Measurements from ENCODE around the gene BTN3A1.

The BTN3A1 gene

DNA sequence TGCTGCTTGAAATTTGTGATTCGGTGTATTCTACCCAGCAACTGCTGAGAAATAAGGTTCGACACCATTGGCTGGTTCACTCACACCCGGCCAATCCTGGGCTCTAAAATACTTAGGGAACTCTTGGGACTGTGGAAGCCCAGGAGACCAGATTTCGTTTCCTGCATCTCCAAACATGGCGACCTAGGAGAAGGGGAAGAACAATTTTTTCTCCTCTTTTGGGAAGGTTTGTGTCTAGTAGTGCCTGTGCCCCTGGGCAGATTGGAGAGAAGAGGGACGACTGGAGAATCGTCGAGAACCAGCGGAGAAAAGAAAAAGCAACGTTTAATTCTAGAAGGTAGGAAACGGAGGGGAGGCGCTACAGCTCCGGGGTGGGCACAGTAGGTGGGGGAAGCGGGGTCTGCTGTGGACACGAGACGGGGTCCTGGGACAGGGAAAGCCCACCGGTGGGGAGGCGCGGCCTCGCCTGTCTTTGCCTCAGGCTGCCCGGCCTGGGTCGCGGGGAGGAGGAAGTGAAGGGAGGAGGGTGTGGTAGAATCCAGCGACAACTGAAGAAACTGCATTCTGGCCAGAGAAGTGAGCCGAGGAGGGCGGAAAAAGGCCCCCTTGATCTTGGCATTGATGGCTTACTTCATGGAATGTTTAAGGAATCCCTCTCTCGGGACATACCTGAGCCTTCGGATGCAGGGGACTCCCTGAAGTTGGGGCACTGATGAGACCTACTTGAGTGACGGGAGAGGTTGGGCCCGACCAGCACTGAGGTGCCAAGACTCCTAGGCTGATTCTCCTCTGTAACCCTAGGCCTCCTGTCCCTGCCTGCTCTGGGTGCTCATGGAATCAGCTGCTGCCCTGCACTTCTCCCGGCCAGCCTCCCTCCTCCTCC is 56.0 kb downstream of the BTN3A1 start, which contains the start of gene BTN2A1 (continued):
- TF ChIP-seq TCF7L2 (IDR thresholded peaks at IDR 0.05; ENCODE audit: borderline replicate concordance, low read depth, low read length), result no peak
- 0 out of 2 replicates have a peak, but pooled peaks have one; percentile 10 for TF ChIP-seq ZFHX2 (tag by site-specific recombination; conservative IDR thresholded peaks at IDR 0.05)
- no peak for TF ChIP-seq ZNF16 (tag by site-specific recombination; IDR thresholded peaks at IDR 0.05; ENCODE audit: low read depth)
- no peak for TF ChIP-seq ZNF132 (tag by site-specific recombination; IDR thresholded peaks at IDR 0.05; ENCODE audit: borderline replicate concordance)
- peak; percentile 99 for TF ChIP-seq ZNF335 (tag by site-specific recombination; conservative IDR thresholded peaks at IDR 0.05)
- no peak for TF ChIP-seq ZNF140 (tag by site-specific recombination; IDR thresholded peaks at IDR 0.05)
- TF ChIP-seq ZIC2 (tag by site-specific recombination; IDR thresholded peaks at IDR 0.05), result peak; percentile 14; the same call in 1 of the 2 replicates
- TF ChIP-seq ZNF2 (tag by site-specific recombination; IDR thresholded peaks at IDR 0.05), result peak; percentile 49; the same call in 1 of the 2 replicates
- no peak for TF ChIP-seq ZNF596 (tag by site-specific recombination; IDR thresholded peaks at IDR 0.05)
- TF ChIP-seq ZNF560 (tag by site-specific recombination; IDR thresholded peaks at IDR 0.05; ENCODE audit: borderline replicate concordance), result no peak
- no peak for TF ChIP-seq SP7 (tag by site-specific recombination; IDR thresholded peaks at IDR 0.05)
- TF ChIP-seq HOXA7 (CRISPR knock-in tag; IDR thresholded peaks at IDR 0.05; ENCODE audit: borderline replicate concordance), result no peak
- TF ChIP-seq ZFP37 (tag by site-specific recombination; IDR thresholded peaks at IDR 0.05), result 0 out of 2 replicates have a peak, but pooled peaks have one; percentile 26
- TF ChIP-seq ZNF514 (tag by site-specific recombination; IDR thresholded peaks at IDR 0.05), result no peak
- no peak for TF ChIP-seq ZNF37A (tag by site-specific recombination; IDR thresholded peaks at IDR 0.05)
- 0 out of 2 replicates have a peak, but pooled peaks have one; percentile 29 for TF ChIP-seq ZNF138 (tag by site-specific recombination; IDR thresholded peaks at IDR 0.05; ENCODE audit: borderline replicate concordance)
- TF ChIP-seq YY1 (tag by site-specific recombination; IDR thresholded peaks at IDR 0.05), result peak; percentile 60; the same call in 1 of the 2 replicates
- TF ChIP-seq, protein P1, sequence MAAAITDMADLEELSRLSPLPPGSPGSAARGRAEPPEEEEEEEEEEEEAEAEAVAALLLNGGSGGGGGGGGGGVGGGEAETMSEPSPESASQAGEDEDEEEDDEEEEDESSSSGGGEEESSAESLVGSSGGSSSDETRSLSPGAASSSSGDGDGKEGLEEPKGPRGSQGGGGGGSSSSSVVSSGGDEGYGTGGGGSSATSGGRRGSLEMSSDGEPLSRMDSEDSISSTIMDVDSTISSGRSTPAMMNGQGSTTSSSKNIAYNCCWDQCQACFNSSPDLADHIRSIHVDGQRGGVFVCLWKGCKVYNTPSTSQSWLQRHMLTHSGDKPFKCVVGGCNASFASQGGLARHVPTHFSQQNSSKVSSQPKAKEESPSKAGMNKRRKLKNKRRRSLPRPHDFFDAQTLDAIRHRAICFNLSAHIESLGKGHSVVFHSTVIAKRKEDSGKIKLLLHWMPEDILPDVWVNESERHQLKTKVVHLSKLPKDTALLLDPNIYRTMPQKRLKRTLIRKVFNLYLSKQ (tag by site-specific recombination; IDR thresholded peaks at IDR 0.05; ENCODE audit: borderline replicate concordance), result no peak
- no peak for TF ChIP-seq ZNF148 (tag by site-specific recombination; IDR thresholded peaks at IDR 0.05; ENCODE audit: borderline replicate concordance)
- no peak for TF ChIP-seq ZNF10 (tag by site-specific recombination; IDR thresholded peaks at IDR 0.05)
- no peak for TF ChIP-seq MYNN (tag by site-specific recombination; IDR thresholded peaks at IDR 0.05; ENCODE audit: borderline replicate concordance)
- no peak for TF ChIP-seq ZNF488 (tag by site-specific recombination; IDR thresholded peaks at IDR 0.05)
- TF ChIP-seq ZSCAN23 (tag by site-specific recombination; IDR thresholded peaks at IDR 0.05), result no peak
- peak; percentile 58; the same call in 1 of the 2 replicates for TF ChIP-seq ZBTB20 (tag by site-specific recombination; IDR thresholded peaks at IDR 0.05)
- TF ChIP-seq EGR2 (tag by site-specific recombination; IDR thresholded peaks at IDR 0.05; ENCODE audit: low read depth), result no peak
- TF ChIP-seq ZNF600 (tag by site-specific recombination; IDR thresholded peaks at IDR 0.05), result 0 out of 2 replicates have a peak, but pooled peaks have one; percentile 32
- TF ChIP-seq BCL11A (tag by site-specific recombination; IDR thresholded peaks at IDR 0.05; ENCODE audit: low read depth), result no peak
- no peak for TF ChIP-seq ZNF747 (tag by site-specific recombination; IDR thresholded peaks at IDR 0.05)
- no peak for TF ChIP-seq ZNF398 (tag by site-specific recombination; IDR thresholded peaks at IDR 0.05)
- TF ChIP-seq BCL6B (tag by site-specific recombination; IDR thresholded peaks at IDR 0.05), result no peak
- TF ChIP-seq ZNF529 (tag by site-specific recombination; IDR thresholded peaks at IDR 0.05; ENCODE audit: insufficient replicate concordance), result no peak
- peak; percentile 81 for TF ChIP-seq ZBTB48 (tag by site-specific recombination; IDR thresholded peaks at IDR 0.05)
- no peak for TF ChIP-seq ZNF23 (tag by site-specific recombination; IDR thresholded peaks at IDR 0.05; ENCODE audit: borderline replicate concordance)
